HL-60 (cell line): ENCODE results near the gene TMCO1.
"Not testable (repeated sequence)": the region's sequence is repeated elsewhere in the genome, so short reads cannot be mapped to it uniquely, and the experiment has no call there.

Experiments
- DNase-seq, 2 experiments: peaks; one replicate each; pipeline ENCODE4 v3.0.0-alpha.2; 2010 to 2020; ENCODE audit warnings: low read depth in 1 of 2, low spot score in 1 of 2
- H3K27ac ChIP-seq: fragments of 250-450 bp; sonication (Bioruptor Pico); replicated peaks from 2 replicates; pipeline ENCODE4 v1.5.1; 2020; ENCODE audit warnings: mild to moderate bottlenecking, moderate library complexity
- H3K27me3 ChIP-seq: fragments of 250-450 bp; sonication (Bioruptor Pico); 2 replicates; pipeline ENCODE4 v1.5.1; 2021; ENCODE audit warnings: mild to moderate bottlenecking, moderate library complexity; ENCODE audit not compliant: insufficient read depth, poor library complexity, severe bottlenecking
- H3K4me3 ChIP-seq: replicated peaks from 2 replicates; pipeline ENCODE4 v1.5.1; 2011; ENCODE audit warnings: mild to moderate bottlenecking, control low read depth, low read length; ENCODE audit not compliant: insufficient read depth
- CTCF ChIP-seq: IDR thresholded peaks from one replicate; pipeline ENCODE4 v1.5.1; 2011; ENCODE audit warnings: low read length, control low read depth, inconsistent platforms; ENCODE audit not compliant: insufficient read depth
- GABPA ChIP-seq: IDR thresholded peaks from 2 replicates; pipeline ENCODE4 v1.6.1; 2012; ENCODE audit warnings: low read depth
- POLR2AphosphoS5 ChIP-seq: IDR thresholded peaks from 2 replicates; pipeline ENCODE4 v1.6.1; 2012; ENCODE audit warnings: low read depth
- SPI1 ChIP-seq: IDR thresholded peaks from 2 replicates; pipeline ENCODE4 v1.6.1; 2012; ENCODE audit warnings: low read depth, mild to moderate bottlenecking, borderline replicate concordance
- TF ChIP-seq, protein P1 (sequence below): IDR thresholded peaks from 2 replicates; pipeline ENCODE4 v1.6.1; 2012; ENCODE audit warnings: low read depth; ENCODE audit not compliant: insufficient replicate concordance

Gene TMCO1

DNA sequence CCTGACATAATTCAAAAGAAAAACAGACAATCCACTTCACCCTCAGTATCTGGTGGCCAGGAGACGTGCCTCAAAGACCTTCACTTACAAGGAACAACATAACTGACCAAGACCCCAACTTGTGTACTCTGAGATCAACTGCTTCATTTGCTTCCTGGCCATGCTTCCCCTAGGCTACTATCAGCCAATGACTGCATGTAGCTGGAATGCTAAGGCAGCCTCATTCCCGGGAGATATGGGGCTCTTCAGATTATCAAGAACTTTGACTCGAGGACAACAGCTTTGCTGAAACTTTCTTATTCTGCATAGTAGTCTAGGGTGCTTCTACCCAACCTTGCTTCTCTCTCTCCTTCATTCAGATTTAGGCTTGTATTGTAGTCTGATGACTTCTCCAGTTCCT is 47.1 kb upstream of the TMCO1 start:
- TF ChIP-seq GABPA, result no peak
- TF ChIP-seq, protein P1, sequence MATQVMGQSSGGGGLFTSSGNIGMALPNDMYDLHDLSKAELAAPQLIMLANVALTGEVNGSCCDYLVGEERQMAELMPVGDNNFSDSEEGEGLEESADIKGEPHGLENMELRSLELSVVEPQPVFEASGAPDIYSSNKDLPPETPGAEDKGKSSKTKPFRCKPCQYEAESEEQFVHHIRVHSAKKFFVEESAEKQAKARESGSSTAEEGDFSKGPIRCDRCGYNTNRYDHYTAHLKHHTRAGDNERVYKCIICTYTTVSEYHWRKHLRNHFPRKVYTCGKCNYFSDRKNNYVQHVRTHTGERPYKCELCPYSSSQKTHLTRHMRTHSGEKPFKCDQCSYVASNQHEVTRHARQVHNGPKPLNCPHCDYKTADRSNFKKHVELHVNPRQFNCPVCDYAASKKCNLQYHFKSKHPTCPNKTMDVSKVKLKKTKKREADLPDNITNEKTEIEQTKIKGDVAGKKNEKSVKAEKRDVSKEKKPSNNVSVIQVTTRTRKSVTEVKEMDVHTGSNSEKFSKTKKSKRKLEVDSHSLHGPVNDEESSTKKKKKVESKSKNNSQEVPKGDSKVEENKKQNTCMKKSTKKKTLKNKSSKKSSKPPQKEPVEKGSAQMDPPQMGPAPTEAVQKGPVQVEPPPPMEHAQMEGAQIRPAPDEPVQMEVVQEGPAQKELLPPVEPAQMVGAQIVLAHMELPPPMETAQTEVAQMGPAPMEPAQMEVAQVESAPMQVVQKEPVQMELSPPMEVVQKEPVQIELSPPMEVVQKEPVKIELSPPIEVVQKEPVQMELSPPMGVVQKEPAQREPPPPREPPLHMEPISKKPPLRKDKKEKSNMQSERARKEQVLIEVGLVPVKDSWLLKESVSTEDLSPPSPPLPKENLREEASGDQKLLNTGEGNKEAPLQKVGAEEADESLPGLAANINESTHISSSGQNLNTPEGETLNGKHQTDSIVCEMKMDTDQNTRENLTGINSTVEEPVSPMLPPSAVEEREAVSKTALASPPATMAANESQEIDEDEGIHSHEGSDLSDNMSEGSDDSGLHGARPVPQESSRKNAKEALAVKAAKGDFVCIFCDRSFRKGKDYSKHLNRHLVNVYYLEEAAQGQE, result no peak
- no peak for TF ChIP-seq SPI1
- TF ChIP-seq CTCF, result no peak
- TF ChIP-seq POLR2AphosphoS5, result no peak
- no peak for DNase-seq
- Histone ChIP-seq H3K27me3 (no peaks in the 10 kb centered on the region), H3K4me3 (no peak overlapping the region), H3K27ac (no peak overlapping the region)

DNA sequence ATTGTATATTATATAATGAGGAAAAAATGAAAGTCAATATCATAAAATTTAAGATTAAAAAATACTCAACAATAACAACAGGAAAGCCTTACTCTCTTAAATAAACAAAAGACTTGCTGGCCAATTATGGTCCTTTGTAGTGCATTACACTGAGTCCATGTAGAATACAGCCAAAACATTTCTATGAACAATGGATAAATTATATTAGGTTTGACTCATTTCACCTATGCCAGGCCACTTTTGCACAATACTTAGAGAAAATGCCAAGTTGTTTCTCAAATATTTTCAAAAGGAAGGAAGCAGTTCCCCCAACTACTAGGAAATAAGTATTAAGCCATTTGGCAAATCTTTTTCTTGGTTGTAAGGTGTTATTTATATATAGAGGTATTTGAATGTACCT is 38.9 kb upstream of the TMCO1 start:
- H3K4me3 ChIP-seq, result no peak overlapping the region
- no peak for DNase-seq
- no peak overlapping the region for H3K27ac ChIP-seq
- TF ChIP-seq CTCF (no peak), SPI1 (no peak), GABPA (no peak), POLR2AphosphoS5 (no peak)
- TF ChIP-seq, protein P1, result no peak
- H3K27me3 ChIP-seq, result no peaks in the 10 kb centered on the region

GRCh38 chr1:165804513-165804912 is 35.8 kb upstream of the TMCO1 start:
- not testable (repeated sequence) for DNase-seq, H3K27me3 ChIP-seq, H3K27ac ChIP-seq, H3K4me3 ChIP-seq

GRCh38 chr1:165799387-165799786 is 30.7 kb upstream of the TMCO1 start:
- no peaks in the 10 kb centered on the region for H3K27me3 ChIP-seq
- no peak overlapping the region for H3K27ac ChIP-seq
- no peak overlapping the region for H3K4me3 ChIP-seq
- TF ChIP-seq GABPA (no peak), SPI1 (no peak), CTCF (no peak), POLR2AphosphoS5 (no peak)
- TF ChIP-seq, protein P1, result no peak
- no peak for DNase-seq
